HG02759 (cell line): ENCODE results near the gene TBCE.
"Not testable (repeated sequence)": the region's sequence is repeated elsewhere in the genome, so short reads cannot be mapped to it uniquely, and the experiment has no call there.

Experiments
- ATAC-seq: cut with Tn5 transposase; IDR thresholded peaks from one replicate; pipeline ENCODE4 v1.9.1; 2021; ENCODE audit warnings: mild to moderate bottlenecking, moderate library complexity; ENCODE audit not compliant: unreplicated experiment

Gene TBCE

GRCh38 chr1:235450433-235450832 is 83.2 kb downstream of the TBCE start:
- ATAC-seq, result no peak

- no peak for ATAC-seq
Observed at GRCh38 chr1:235450886-235451483, 83.8 kb downstream of the TBCE start.

- no peak for ATAC-seq
Observed at GRCh38 chr1:235454021-235454420, 86.8 kb downstream of the TBCE start.

- no peak for ATAC-seq
Observed at GRCh38 chr1:235455097-235455496, 87.9 kb downstream of the TBCE start.

GRCh38 chr1:235455823-235456222 is 88.6 kb downstream of the TBCE start:
- ATAC-seq, result no peak

GRCh38 chr1:235457856-235458255 is 90.6 kb downstream of the TBCE start:
- ATAC-seq, result not testable (repeated sequence)

GRCh38 chr1:235460770-235461169 is 93.5 kb downstream of the TBCE start:
- no peak for ATAC-seq

GRCh38 chr1:235461954-235462353 is 94.7 kb downstream of the TBCE start:
- ATAC-seq, result no peak

- ATAC-seq, result not testable (repeated sequence)
Observed at GRCh38 chr1:235462832-235463231, 95.6 kb downstream of the TBCE start.

GRCh38 chr1:235465066-235465465 is 97.8 kb downstream of the TBCE start:
- ATAC-seq, result no peak

- ATAC-seq, result no peak
Observed at GRCh38 chr1:235468004-235468403, 100.8 kb downstream of the TBCE start.

GRCh38 chr1:235468970-235469369 is 101.7 kb downstream of the TBCE start:
- no peak for ATAC-seq

- ATAC-seq, result not testable (repeated sequence)
Observed at GRCh38 chr1:235469897-235470296, 102.7 kb downstream of the TBCE start.

- no peak for ATAC-seq
Observed at GRCh38 chr1:235470741-235471439, 103.7 kb downstream of the TBCE start.

- ATAC-seq, result no peak
Observed at GRCh38 chr1:235473806-235474205, 106.6 kb downstream of the TBCE start.

GRCh38 chr1:235483090-235483489 is 115.9 kb downstream of the TBCE start:
- no peak for ATAC-seq

- ATAC-seq, result no peak
Observed at GRCh38 chr1:235485558-235485957, 118.3 kb downstream of the TBCE start.

- no peak for ATAC-seq
Observed at GRCh38 chr1:235486321-235486720, 119.1 kb downstream of the TBCE start.

GRCh38 chr1:235491644-235492043 is 124.4 kb downstream of the TBCE start:
- ATAC-seq, result no peak

GRCh38 chr1:235494531-235494930 is 127.3 kb downstream of the TBCE start:
- no peak for ATAC-seq

- no peak for ATAC-seq
Observed at GRCh38 chr1:235495030-235495429, 127.8 kb downstream of the TBCE start.

- ATAC-seq, result no peak
Observed at GRCh38 chr1:235495551-235495950, 128.3 kb downstream of the TBCE start.
